H9 (cell line): Measurements from ENCODE around the gene ZNF408. TPM values are rescaled to one million over a fixed set of nuclear protein-coding genes. Genes with fewer than 3 reads are reported as not detected.
"Not testable (repeated sequence)": the region's sequence is repeated elsewhere in the genome, so short reads cannot be mapped to it uniquely, and the experiment has no call there.

Experiments
- DNase-seq: peaks from one replicate; pipeline ENCODE4 v3.0.0-alpha.2; 2017
- H2AFZ ChIP-seq: one replicate; pipeline ENCODE4 v1.6.1; 2013; ENCODE audit warnings: mild to moderate bottlenecking, low read length, control low read depth, moderate library complexity
- H2AK5ac ChIP-seq: 2 replicates; pipeline ENCODE4 v1.6.1; 2013; ENCODE audit warnings: low read length, control low read depth, mixed read lengths; ENCODE audit not compliant: insufficient read length
- H2BK120ac ChIP-seq: one replicate; pipeline ENCODE4 v1.6.1; 2013; ENCODE audit warnings: low read depth, mild to moderate bottlenecking, low read length, control low read depth, inconsistent platforms; ENCODE audit not compliant: poor library complexity, severe bottlenecking
- H2BK12ac ChIP-seq: 2 replicates; pipeline ENCODE4 v1.6.1; 2013; ENCODE audit warnings: low read length, control low read depth, mixed read lengths, low read depth; ENCODE audit not compliant: insufficient read length
- H2BK15ac ChIP-seq: 2 replicates; pipeline ENCODE4 v1.6.1; 2013; ENCODE audit warnings: low read depth, low read length, control low read depth
- H2BK20ac ChIP-seq: one replicate; pipeline ENCODE4 v1.6.1; 2013; ENCODE audit warnings: low read depth, mild to moderate bottlenecking, low read length, control low read depth, inconsistent platforms; ENCODE audit not compliant: poor library complexity, severe bottlenecking
- H2BK5ac ChIP-seq: 2 replicates; pipeline ENCODE4 v1.6.1; 2013; ENCODE audit warnings: low read length, control low read depth, mixed read lengths; ENCODE audit not compliant: insufficient read length
- H3K14ac ChIP-seq: 2 replicates; pipeline ENCODE4 v1.6.1; 2013; ENCODE audit warnings: low read length, control low read depth; ENCODE audit not compliant: insufficient read depth
- H3K18ac ChIP-seq: 2 replicates; pipeline ENCODE4 v1.6.1; 2013; ENCODE audit warnings: low read depth, mild to moderate bottlenecking, mixed read lengths, low read length, control low read depth; ENCODE audit not compliant: insufficient read length
- H3K23ac ChIP-seq: 2 replicates; pipeline ENCODE4 v1.6.1; 2013; ENCODE audit warnings: low read length, control low read depth, mixed read lengths, low read depth; ENCODE audit not compliant: insufficient read length
- H3K23me2 ChIP-seq: 2 replicates; pipeline ENCODE4 v1.6.1; 2013; ENCODE audit warnings: low read depth, mild to moderate bottlenecking, mixed read lengths, low read length, control low read depth; ENCODE audit not compliant: insufficient read length, poor library complexity, severe bottlenecking
- H3K27ac ChIP-seq: 2 replicates; pipeline ENCODE4 v1.5.1; 2013; ENCODE audit warnings: low read length, control low read depth, mixed read lengths, low read depth; ENCODE audit not compliant: insufficient read length
- H3K27me3 ChIP-seq: 2 replicates; pipeline ENCODE4 v1.6.1; 2013; ENCODE audit warnings: low read length, control low read depth, inconsistent platforms; ENCODE audit not compliant: insufficient read depth
- H3K4ac ChIP-seq: 2 replicates; pipeline ENCODE4 v1.6.1; 2013; ENCODE audit warnings: low read depth, mild to moderate bottlenecking, control low read depth, inconsistent platforms, low read length, moderate library complexity
- H3K4me1 ChIP-seq: 2 replicates; pipeline ENCODE4 v1.6.1; 2013; ENCODE audit warnings: low read length, control low read depth, inconsistent platforms; ENCODE audit not compliant: insufficient read depth
- H3K4me2 ChIP-seq: 2 replicates; pipeline ENCODE4 v1.6.1; 2013; ENCODE audit warnings: low read length, control low read depth, mixed read lengths; ENCODE audit not compliant: insufficient read length, insufficient read depth
- H3K56ac ChIP-seq: 2 replicates; pipeline ENCODE4 v1.6.1; 2013; ENCODE audit warnings: low read depth, mild to moderate bottlenecking, mixed read lengths, low read length, control low read depth; ENCODE audit not compliant: insufficient read length
- H3K79me1 ChIP-seq: 2 replicates; pipeline ENCODE4 v1.6.1; 2013; ENCODE audit warnings: low read depth, mild to moderate bottlenecking, moderate library complexity, low read length, control low read depth, inconsistent platforms; ENCODE audit not compliant: insufficient read depth, poor library complexity, severe bottlenecking
- H3K79me2 ChIP-seq: 2 replicates; pipeline ENCODE4 v1.6.1; 2013; ENCODE audit warnings: low read length, control low read depth, inconsistent platforms; ENCODE audit not compliant: insufficient read depth
- H3K9ac ChIP-seq: 2 replicates; pipeline ENCODE4 v1.6.1; 2013; ENCODE audit warnings: low read length, control low read depth, mixed read lengths; ENCODE audit not compliant: insufficient read length; ENCODE audit errors: extremely low read depth
- H3K9me3 ChIP-seq: one replicate; pipeline ENCODE4 v1.6.1; 2013; ENCODE audit warnings: low read depth, low read length, inconsistent platforms; ENCODE audit not compliant: control insufficient read depth
- H3T11ph ChIP-seq: one replicate; pipeline ENCODE4 v1.6.1; 2013; ENCODE audit warnings: mild to moderate bottlenecking, low read length, control low read depth, inconsistent platforms
- H4K20me1 ChIP-seq: one replicate; pipeline ENCODE4 v1.6.1; 2013; ENCODE audit not compliant: control insufficient read depth, insufficient read length, insufficient read depth
- H4K5ac ChIP-seq: 2 replicates; pipeline ENCODE4 v1.6.1; 2013; ENCODE audit warnings: low read depth, mild to moderate bottlenecking, mixed read lengths, low read length, control low read depth; ENCODE audit not compliant: insufficient read length
- H4K8ac ChIP-seq: replicated peaks from 2 replicates; pipeline ENCODE4 v1.6.1; 2013; ENCODE audit warnings: low read length, control low read depth, mixed read lengths, low read depth; ENCODE audit not compliant: insufficient read length
- H4K91ac ChIP-seq: 2 replicates; pipeline ENCODE4 v1.6.1; 2013; ENCODE audit warnings: low read depth, mild to moderate bottlenecking, moderate library complexity, mixed read lengths, low read length, control low read depth; ENCODE audit not compliant: insufficient read length
- H3K27ac Mint-ChIP-seq, 3 experiments: 2 replicates in 2 of 3; 3 replicates in 1 of 3; pipeline ENCODE4 v1.8.0; 2020 to 2021; ENCODE audit warnings: mixed read lengths in 3 of 3, mild to moderate bottlenecking in 1 of 3, moderate library complexity in 1 of 3
- H3K27me3 Mint-ChIP-seq: 2 replicates; pipeline ENCODE4 v1.8.0; 2021; ENCODE audit warnings: low read depth, mild to moderate bottlenecking, moderate library complexity, mixed read lengths
- H3K36me3 Mint-ChIP-seq, 3 experiments: 2 replicates in 2 of 3; 3 replicates in 1 of 3; pipeline ENCODE4 v1.8.0; 2020 to 2021; ENCODE audit warnings: low read depth in 3 of 3, mixed read lengths in 3 of 3; ENCODE audit not compliant: insufficient read depth in 1 of 3
- H3K4me1 Mint-ChIP-seq, 2 experiments: 2 replicates each; pipeline ENCODE4 v1.8.0; 2020; ENCODE audit warnings: mixed read lengths in 2 of 2
- H3K4me3 Mint-ChIP-seq, 2 experiments: 2 replicates in 1 of 2; 3 replicates in 1 of 2; pipeline ENCODE4 v1.8.0; 2020 to 2021; ENCODE audit warnings: mild to moderate bottlenecking in 2 of 2, mixed read lengths in 2 of 2, moderate library complexity in 1 of 2
- H3K9me3 Mint-ChIP-seq, 2 experiments: 2 replicates in 1 of 2; 3 replicates in 1 of 2; pipeline ENCODE4 v1.8.0; 2020; ENCODE audit warnings: mild to moderate bottlenecking in 2 of 2, mixed read lengths in 2 of 2, moderate library complexity in 1 of 2
- WGBS: extraction: QIAGEN DNeasy Blood & Tissue Kit; methylation state at CpG from one replicate; pipeline ENCODE4 v1.1.7; 2013; ENCODE audit warnings: missing lambda C conversion rate, low lambda C conversion rate, mixed read lengths; ENCODE audit not compliant: insufficient read length; ENCODE audit errors: extremely low coverage; 5-methylcytosine and 5-hydroxymethylcytosine counted together
- total RNA-seq: library from RNA; stranded (reverse); gene quantifications from 2 replicates; pipeline ENCODE4 v1.2.1, GENCODE V29; 2021
- TF ChIP-seq, protein P1 (sequence below): fragments of 200-600 bp; sonication (generic); conservative IDR thresholded peaks from 3 replicates; pipeline ENCODE4 v1.8.0; 2021; ENCODE audit warnings: antibody characterized with exemption, mild to moderate bottlenecking

ZNF408 gene
- total RNA-seq, 1 experiment from 2014 or later, result 16.6 TPM

DNA sequence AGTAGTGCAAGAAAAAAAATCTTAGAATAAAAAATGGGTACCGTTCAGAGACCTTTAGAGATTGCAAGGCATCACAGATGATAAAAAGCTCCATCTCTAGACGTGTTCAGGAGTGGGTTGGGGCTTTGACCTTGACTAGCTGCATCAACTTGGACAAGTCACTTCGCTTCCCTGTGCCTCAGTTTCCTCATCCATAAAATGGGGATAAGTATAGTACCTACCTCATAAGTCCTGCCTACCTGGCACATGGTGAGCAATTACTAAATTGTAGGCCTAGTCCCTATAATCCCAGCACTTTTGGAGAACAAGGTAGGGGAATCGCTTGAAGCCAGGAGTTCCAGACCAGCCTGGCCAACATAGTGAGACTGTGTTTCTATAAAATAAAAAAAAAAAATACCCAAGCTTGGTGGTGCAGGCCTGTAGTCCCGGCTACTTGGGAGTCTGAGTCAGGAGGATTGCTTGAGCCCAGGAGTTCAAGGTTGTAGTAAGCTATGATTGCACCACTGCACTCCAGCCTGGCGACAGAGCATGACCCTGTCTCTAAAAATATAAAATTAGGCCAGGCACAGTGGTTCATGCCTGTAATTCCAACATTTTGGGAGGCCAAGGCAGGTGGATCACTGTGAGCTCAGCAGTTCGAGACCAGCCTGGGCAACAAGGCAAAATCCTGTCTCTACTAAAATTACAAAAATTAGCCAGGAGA lies 12.2 kb downstream of the ZNF408 start:
- no peak overlapping the region for H2BK20ac ChIP-seq
- H2BK5ac ChIP-seq, result no peak overlapping the region
- H3K9me3 Mint-ChIP-seq, result no peaks in the 10 kb centered on the region
- no peak overlapping the region for H3T11ph ChIP-seq
- H3K4me1 Mint-ChIP-seq, result 0 out of 4 replicates have a peak, but pooled peaks cover 0 to under 1% of the 10 kb centered on the region in 2 experiments
- no peak for DNase-seq
- H3K27ac Mint-ChIP-seq, result no peak overlapping the region
- no CpG with 5 or more reads among the region's 7 CpGs for WGBS
- H3K79me1 ChIP-seq, result no peaks in the 10 kb centered on the region
- H4K91ac ChIP-seq, result no peak overlapping the region
- H3K4me1 ChIP-seq, result no peaks in the 10 kb centered on the region
- no peaks in the 10 kb centered on the region for H3K27me3 ChIP-seq
- no peak overlapping the region for H2BK12ac ChIP-seq
- H3K14ac ChIP-seq, result no peak overlapping the region
- no peaks in the 10 kb centered on the region for H4K20me1 ChIP-seq
- no peak overlapping the region for H2AFZ ChIP-seq
- H3K23ac ChIP-seq, result no peak overlapping the region
- H3K9me3 ChIP-seq, result no peaks in the 10 kb centered on the region
- H3K4me3 Mint-ChIP-seq, result no peak overlapping the region
- no peak overlapping the region for H3K56ac ChIP-seq
- H3K36me3 Mint-ChIP-seq, result peaks cover 0 to 3% (median 0%) of the 10 kb centered on the region in 3 experiments; a peak in 1 of 7 replicates
- no peak overlapping the region for H2BK15ac ChIP-seq
- TF ChIP-seq, protein P1, sequence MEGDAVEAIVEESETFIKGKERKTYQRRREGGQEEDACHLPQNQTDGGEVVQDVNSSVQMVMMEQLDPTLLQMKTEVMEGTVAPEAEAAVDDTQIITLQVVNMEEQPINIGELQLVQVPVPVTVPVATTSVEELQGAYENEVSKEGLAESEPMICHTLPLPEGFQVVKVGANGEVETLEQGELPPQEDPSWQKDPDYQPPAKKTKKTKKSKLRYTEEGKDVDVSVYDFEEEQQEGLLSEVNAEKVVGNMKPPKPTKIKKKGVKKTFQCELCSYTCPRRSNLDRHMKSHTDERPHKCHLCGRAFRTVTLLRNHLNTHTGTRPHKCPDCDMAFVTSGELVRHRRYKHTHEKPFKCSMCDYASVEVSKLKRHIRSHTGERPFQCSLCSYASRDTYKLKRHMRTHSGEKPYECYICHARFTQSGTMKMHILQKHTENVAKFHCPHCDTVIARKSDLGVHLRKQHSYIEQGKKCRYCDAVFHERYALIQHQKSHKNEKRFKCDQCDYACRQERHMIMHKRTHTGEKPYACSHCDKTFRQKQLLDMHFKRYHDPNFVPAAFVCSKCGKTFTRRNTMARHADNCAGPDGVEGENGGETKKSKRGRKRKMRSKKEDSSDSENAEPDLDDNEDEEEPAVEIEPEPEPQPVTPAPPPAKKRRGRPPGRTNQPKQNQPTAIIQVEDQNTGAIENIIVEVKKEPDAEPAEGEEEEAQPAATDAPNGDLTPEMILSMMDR, result no peak
- no peak overlapping the region for H2BK120ac ChIP-seq
- H3K18ac ChIP-seq, result no peak overlapping the region
- no peaks in the 10 kb centered on the region for H3K79me2 ChIP-seq
- no peaks in the 10 kb centered on the region for H3K27me3 Mint-ChIP-seq
- no peak overlapping the region for H3K4ac ChIP-seq
- H3K27ac ChIP-seq, result no peak overlapping the region
- H4K8ac ChIP-seq, result no peak overlapping the region
- no peak overlapping the region for H4K5ac ChIP-seq
- no peak overlapping the region for H2AK5ac ChIP-seq
- H3K9ac ChIP-seq, result no peak overlapping the region
- no peaks in the 10 kb centered on the region for H3K23me2 ChIP-seq
- no peak overlapping the region for H3K4me2 ChIP-seq

DNA sequence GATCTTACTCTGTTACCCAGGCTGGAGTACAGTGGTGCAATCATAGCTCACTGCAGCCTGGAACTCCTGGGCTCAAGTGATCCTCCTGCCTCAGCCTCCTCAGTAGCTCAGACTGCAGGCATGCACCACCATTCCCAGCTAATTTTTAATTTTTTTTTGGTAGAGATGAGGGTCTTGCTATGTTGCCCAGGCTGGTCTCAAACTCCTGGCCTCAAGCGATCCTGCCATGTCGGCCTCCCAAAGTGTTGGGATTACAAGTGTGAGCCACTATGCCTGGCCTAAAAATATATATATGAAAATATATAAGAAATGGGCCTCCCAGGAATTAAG lies 17.0 kb downstream of the ZNF408 start:
- H3K4me3 Mint-ChIP-seq, H4K91ac ChIP-seq, H2AK5ac ChIP-seq, H3K4me1 Mint-ChIP-seq, H3K9me3 Mint-ChIP-seq, DNase-seq, H4K5ac ChIP-seq, H3K18ac ChIP-seq, H3K9me3 ChIP-seq, H3K9ac ChIP-seq, H3K79me2 ChIP-seq, H3K23me2 ChIP-seq, H4K20me1 ChIP-seq, H2BK15ac ChIP-seq, H3K27me3 Mint-ChIP-seq, H3K23ac ChIP-seq, H3K27ac ChIP-seq, H2BK20ac ChIP-seq, H2AFZ ChIP-seq, H3K79me1 ChIP-seq, H3K56ac ChIP-seq, H2BK120ac ChIP-seq, H3T11ph ChIP-seq, H3K36me3 Mint-ChIP-seq, H3K14ac ChIP-seq, H3K4ac ChIP-seq, H3K4me2 ChIP-seq, H2BK12ac ChIP-seq, H2BK5ac ChIP-seq, H3K4me1 ChIP-seq, H3K27ac Mint-ChIP-seq, H4K8ac ChIP-seq, H3K27me3 ChIP-seq: not testable (repeated sequence)
- WGBS, result no CpG with 5 or more reads among the region's 2 CpGs
